SU-DHL-6 (cell line): ENCODE measurements around the gene NOX4.
"Not testable (repeated sequence)": the region's sequence is repeated elsewhere in the genome, so short reads cannot be mapped to it uniquely, and the experiment has no call there.

Experiments used
- H2AFZ ChIP-seq: fragments of 200-600 bp; sonication (generic); 2 replicates; pipeline ENCODE4 v1.6.1; 2014; ENCODE audit warnings: low read depth, mild to moderate bottlenecking, moderate library complexity, mixed read lengths, antibody characterized with exemption, low read length; ENCODE audit not compliant: severe bottlenecking
- H3F3A ChIP-seq: fragments of 200-600 bp; shearing (Covaris generic); 2 replicates; pipeline ENCODE4 v1.6.0; 2016; ENCODE audit warnings: antibody characterized with exemption, mild to moderate bottlenecking; ENCODE audit not compliant: insufficient read depth
- H3K27ac ChIP-seq: fragments of 200-600 bp; sonication (generic); 2 replicates; pipeline ENCODE4 v1.5.1; 2016; ENCODE audit warnings: low read depth, mild to moderate bottlenecking, low read length, moderate library complexity, mixed read lengths
- H3K27me3 ChIP-seq: fragments of 200-600 bp; sonication (generic), shearing (Covaris generic); 2 replicates; pipeline ENCODE4 v1.6.0; 2014; ENCODE audit warnings: mild to moderate bottlenecking, low read length
- H3K36me3 ChIP-seq: fragments of 200-600 bp; sonication (generic); 2 replicates; pipeline ENCODE4 v1.6.1; 2014; ENCODE audit warnings: mild to moderate bottlenecking, low read length, mixed read lengths
- H3K4me2 ChIP-seq: fragments of 300-600, 200-600 bp; shearing (Covaris generic), sonication (generic); 2 replicates; pipeline ENCODE4 v1.6.0; 2014; ENCODE audit warnings: low read length, low read depth, mild to moderate bottlenecking; ENCODE audit not compliant: poor library complexity, severe bottlenecking
- H3K4me3 ChIP-seq: fragments of 200-600 bp; sonication (generic); 2 replicates; pipeline ENCODE4 v1.5.1; 2014; ENCODE audit warnings: antibody characterized with exemption, low read length, mild to moderate bottlenecking, mixed read lengths; ENCODE audit not compliant: insufficient read depth, poor library complexity, severe bottlenecking
- H3K79me2 ChIP-seq: fragments of 200-600 bp; sonication (generic); 2 replicates; pipeline ENCODE4 v1.6.1; 2014; ENCODE audit warnings: mild to moderate bottlenecking, low read length, moderate library complexity; ENCODE audit not compliant: insufficient read depth
- H3K9ac ChIP-seq: fragments of 200-600 bp; sonication (generic); 2 replicates; pipeline ENCODE4 v1.7.0; 2014; ENCODE audit warnings: mild to moderate bottlenecking, low read length
- H3K9me2 ChIP-seq: fragments of 200-600 bp; sonication (generic); replicated peaks from 2 replicates; pipeline ENCODE4 v1.6.1; 2014; ENCODE audit warnings: low read length; ENCODE audit not compliant: insufficient read depth
- H3K9me3 ChIP-seq: fragments of 200-600 bp; sonication (generic); 2 replicates; pipeline ENCODE4 v1.6.1; 2014; ENCODE audit warnings: low read length, mixed read lengths; ENCODE audit not compliant: insufficient read depth
- H4K20me1 ChIP-seq: fragments of 200-600 bp; sonication (generic); 2 replicates; pipeline ENCODE4 v1.6.1; 2014; ENCODE audit warnings: low read depth, mild to moderate bottlenecking, antibody characterized with exemption, low read length, moderate library complexity, mixed read lengths
- CTCF ChIP-seq: fragments of 200-600 bp; sonication (generic); IDR thresholded peaks from one replicate; pipeline ENCODE4 v1.5.1; 2017; ENCODE audit warnings: antibody characterized with exemption, mild to moderate bottlenecking, low read length, moderate library complexity; ENCODE audit not compliant: insufficient read depth, poor library complexity, severe bottlenecking
- EZH2phosphoT487 ChIP-seq: fragments of 200-600 bp; sonication (generic), shearing (Covaris generic); conservative IDR thresholded peaks from 2 replicates; pipeline ENCODE4 v1.6.1; 2018; ENCODE audit warnings: mild to moderate bottlenecking, antibody characterized with exemption, low read length, moderate library complexity, mixed read lengths

Gene NOX4

GRCh38 chr11:89405629-89406028 lies 85.5 kb downstream of the NOX4 start:
- Histone ChIP-seq H3K79me2 (no peaks in the 10 kb centered on the region), H3K9me3 (no peaks in the 10 kb centered on the region)

GRCh38 chr11:89391654-89392053 lies 99.5 kb downstream of the NOX4 start:
- not testable (repeated sequence) for H4K20me1 ChIP-seq, H3K27me3 ChIP-seq, H3K9me2 ChIP-seq, H3K9ac ChIP-seq, H3K79me2 ChIP-seq, H2AFZ ChIP-seq, H3K4me2 ChIP-seq, H3K4me3 ChIP-seq, H3K9me3 ChIP-seq, H3K36me3 ChIP-seq, H3K27ac ChIP-seq, H3F3A ChIP-seq

More at GRCh38 chr11:89405629-89406028, 85.5 kb downstream of the NOX4 start:
- Histone ChIP-seq H3K4me3 (no peak overlapping the region), H4K20me1 (no peaks in the 10 kb centered on the region), H3K9ac (no peak overlapping the region), H3K36me3 (no peaks in the 10 kb centered on the region), H3K27ac (no peak overlapping the region), H3K9me2 (no peaks in the 10 kb centered on the region), H3F3A (no peaks in the 10 kb centered on the region), H3K4me2 (no peak overlapping the region), H3K27me3 (no peaks in the 10 kb centered on the region), H2AFZ (no peak overlapping the region)
- TF ChIP-seq CTCF (no peak), EZH2phosphoT487 (no peak)

GRCh38 chr11:89387501-89387900 lies 103.7 kb downstream of the NOX4 start:
- not testable (repeated sequence) for H3K9me2 ChIP-seq, H3K27me3 ChIP-seq

GRCh38 chr11:89382986-89383385 lies 108.2 kb downstream of the NOX4 start:
- H3K79me2 ChIP-seq, H3K27me3 ChIP-seq, H3K9me3 ChIP-seq, H3K36me3 ChIP-seq, H3K27ac ChIP-seq, H3K4me2 ChIP-seq, H2AFZ ChIP-seq, H3K4me3 ChIP-seq, H4K20me1 ChIP-seq, H3K9ac ChIP-seq, H3F3A ChIP-seq, H3K9me2 ChIP-seq: not testable (repeated sequence)

More at GRCh38 chr11:89387501-89387900, 103.7 kb downstream of the NOX4 start:
- not testable (repeated sequence) for H4K20me1 ChIP-seq, H3K36me3 ChIP-seq, H3K9ac ChIP-seq, H3K4me2 ChIP-seq, H3K79me2 ChIP-seq, H3K4me3 ChIP-seq, H3K27ac ChIP-seq, H3K9me3 ChIP-seq, H3F3A ChIP-seq, H2AFZ ChIP-seq

GRCh38 chr11:89381094-89381493 lies 110.1 kb downstream of the NOX4 start:
- no peak overlapping the region for H3K4me2 ChIP-seq
- no peaks in the 10 kb centered on the region for H4K20me1 ChIP-seq
- TF ChIP-seq CTCF (no peak), EZH2phosphoT487 (no peak)
- no peaks in the 10 kb centered on the region for H3K9me3 ChIP-seq
- H3K36me3 ChIP-seq = no peaks in the 10 kb centered on the region
- H3K4me3 ChIP-seq = no peak overlapping the region
- H3K9ac ChIP-seq = no peak overlapping the region
- no peak overlapping the region for H2AFZ ChIP-seq
- H3K27ac ChIP-seq = no peak overlapping the region
- no peaks in the 10 kb centered on the region for H3K9me2 ChIP-seq
- H3K27me3 ChIP-seq = no peaks in the 10 kb centered on the region
- no peaks in the 10 kb centered on the region for H3F3A ChIP-seq
- no peaks in the 10 kb centered on the region for H3K79me2 ChIP-seq

GRCh38 chr11:89379976-89380771 lies 111.0 kb downstream of the NOX4 start:
- H3K9me3 ChIP-seq, H3K27me3 ChIP-seq, H3K27ac ChIP-seq, H3K79me2 ChIP-seq, H3K36me3 ChIP-seq, H3K4me3 ChIP-seq, H3K9ac ChIP-seq, H3K4me2 ChIP-seq, H3K9me2 ChIP-seq, H4K20me1 ChIP-seq, H2AFZ ChIP-seq, H3F3A ChIP-seq: not testable (repeated sequence)
